NCI-H82 (cell line): Measurements from ENCODE around the gene OR2AJ1.

Experiments used
- DNase-seq: peaks from one replicate; lab custom pipeline; 2025; lab: John Stamatoyannopoulos, UW

OR2AJ1 gene, protein sequence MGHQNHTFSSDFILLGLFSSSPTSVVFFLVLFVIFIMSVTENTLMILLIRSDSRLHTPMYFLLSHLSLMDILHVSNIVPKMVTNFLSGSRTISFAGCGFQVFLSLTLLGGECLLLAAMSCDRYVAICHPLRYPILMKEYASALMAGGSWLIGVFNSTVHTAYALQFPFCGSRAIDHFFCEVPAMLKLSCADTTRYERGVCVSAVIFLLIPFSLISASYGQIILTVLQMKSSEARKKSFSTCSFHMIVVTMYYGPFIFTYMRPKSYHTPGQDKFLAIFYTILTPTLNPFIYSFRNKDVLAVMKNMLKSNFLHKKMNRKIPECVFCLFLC

DNA sequence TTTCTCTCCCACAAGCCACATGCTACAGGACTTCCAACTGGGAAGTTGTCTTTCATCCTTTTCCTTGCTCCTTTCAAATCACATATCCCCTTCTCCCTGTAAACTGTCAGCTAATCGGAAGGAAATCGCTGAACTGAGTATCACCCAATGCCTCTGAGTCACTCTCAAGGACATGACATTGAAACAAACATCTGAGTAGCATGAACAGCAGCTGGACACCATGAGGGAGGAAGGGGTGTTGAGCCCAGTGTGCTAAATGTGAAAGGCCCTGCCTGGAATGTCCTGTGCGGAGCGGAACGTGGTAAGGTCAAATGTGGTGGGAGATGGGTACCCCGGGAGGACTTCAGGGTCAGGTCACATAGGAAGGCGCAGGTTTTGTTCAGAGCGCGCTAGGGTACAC, at the start of gene OR2AJ1:
Gene OR2AJ1 (plus strand): TSS at position 22 of the 400 bp plus-strand sequence. CDS start 8,880 bp downstream, outside the sequence.
- DNase-seq = no peak

DNA sequence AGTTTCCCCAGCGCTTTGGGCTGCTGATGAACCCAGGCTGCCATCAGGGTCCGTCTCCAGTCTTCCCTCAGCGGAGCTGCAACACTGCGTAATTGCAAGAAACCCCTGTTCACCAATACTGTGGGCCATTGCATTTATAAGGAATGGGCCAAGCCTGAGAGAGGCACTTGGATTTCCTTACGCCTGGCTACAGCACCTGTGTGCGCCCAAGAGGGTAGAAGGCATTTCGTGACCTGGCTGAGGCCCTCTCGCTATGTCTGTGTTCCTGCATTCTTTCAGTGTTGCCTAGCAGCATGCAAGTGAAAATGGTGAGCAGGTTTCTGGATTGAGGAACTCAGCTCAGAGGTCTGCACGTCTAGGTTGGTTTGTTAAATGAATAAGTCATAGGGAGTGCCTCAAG, 41.3 kb upstream of the OR2AJ1 start:
- DNase-seq = no peak

DNA sequence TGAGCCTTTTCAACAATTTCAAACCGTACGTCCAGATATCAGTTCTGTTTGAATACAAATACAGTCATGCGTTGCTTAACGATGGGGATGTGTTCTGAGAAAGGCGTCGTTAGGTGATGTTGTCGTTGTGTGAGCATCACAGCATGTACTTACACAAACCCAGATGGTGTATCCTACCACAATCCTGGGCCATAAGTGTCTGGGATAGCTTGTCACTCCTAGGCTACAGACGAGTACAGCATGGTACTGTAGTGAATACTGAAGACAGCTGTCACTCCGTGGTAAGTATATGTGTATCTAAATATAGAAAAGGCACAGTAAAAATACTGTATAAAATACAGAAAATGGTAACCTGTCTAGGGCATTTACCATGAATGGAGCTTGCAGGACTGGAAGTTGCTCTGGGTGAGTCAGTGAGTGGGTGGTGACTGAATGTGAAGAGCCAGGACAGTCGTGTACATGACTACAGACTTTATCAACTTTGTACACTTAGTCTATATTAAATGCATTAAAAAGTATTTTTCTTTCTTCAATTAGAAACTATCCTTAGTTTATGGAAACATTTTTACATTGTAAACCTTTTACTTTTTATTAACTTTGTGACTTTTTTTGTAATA, 39.8 kb upstream of the OR2AJ1 start:
- DNase-seq = no peak

DNA sequence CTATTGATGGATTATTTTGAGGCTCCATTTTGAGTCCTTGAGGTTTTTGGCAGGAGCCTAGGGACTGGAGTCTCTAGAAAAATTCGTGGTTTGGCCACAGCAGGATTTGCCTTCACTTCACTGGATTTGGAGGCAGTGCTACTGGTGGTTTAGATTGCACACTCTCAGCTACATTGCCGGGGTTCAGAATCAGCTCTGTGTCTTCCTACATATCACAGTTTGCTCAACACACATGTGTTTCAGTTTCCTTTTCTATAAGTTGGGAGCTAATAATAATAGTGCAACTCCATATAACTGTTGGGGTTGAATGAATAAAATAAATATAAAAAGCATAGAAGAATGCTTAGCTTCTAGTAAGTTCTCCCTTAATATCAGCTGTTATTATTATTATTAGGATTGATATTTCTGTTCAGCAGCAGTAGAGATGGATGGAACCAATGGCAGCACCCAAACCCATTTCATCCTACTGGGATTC, 29.5 kb upstream of the OR2AJ1 start, which contains the start of gene OR2W3:
Gene OR2W3 (plus strand): TSS at position 425 of the 475 bp plus-strand sequence. CDS start 0 bp downstream, at position 425.
- no peak for DNase-seq

DNA sequence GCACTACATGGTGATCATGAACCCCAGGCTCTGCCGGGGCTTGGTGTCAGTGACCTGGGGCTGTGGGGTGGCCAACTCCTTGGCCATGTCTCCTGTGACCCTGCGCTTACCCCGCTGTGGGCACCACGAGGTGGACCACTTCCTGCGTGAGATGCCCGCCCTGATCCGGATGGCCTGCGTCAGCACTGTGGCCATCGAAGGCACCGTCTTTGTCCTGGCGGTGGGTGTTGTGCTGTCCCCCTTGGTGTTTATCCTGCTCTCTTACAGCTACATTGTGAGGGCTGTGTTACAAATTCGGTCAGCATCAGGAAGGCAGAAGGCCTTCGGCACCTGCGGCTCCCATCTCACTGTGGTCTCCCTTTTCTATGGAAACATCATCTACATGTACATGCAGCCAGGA, 28.7 kb upstream of the OR2AJ1 start:
- no peak for DNase-seq

DNA sequence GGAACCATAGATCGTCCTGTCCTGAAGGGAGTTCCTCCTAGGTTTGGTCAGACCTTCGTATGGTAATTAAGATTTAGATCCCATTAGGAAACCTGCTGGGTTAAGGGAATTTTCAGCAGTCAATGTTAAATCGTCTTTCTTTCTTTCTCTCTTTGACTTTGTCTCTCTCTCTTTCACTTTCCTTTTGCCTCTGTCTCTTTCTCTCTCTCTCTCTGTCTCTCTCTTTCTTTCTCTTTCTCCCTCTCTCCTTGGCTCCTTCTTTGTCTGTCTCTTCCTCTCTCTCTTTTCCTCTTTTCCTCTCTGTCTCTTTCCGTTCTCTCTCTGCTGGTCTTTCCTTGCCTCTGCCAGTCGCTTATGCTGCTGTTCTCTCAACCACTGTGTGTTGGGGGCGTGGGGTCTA, 20.6 kb upstream of the OR2AJ1 start:
- DNase-seq = no peak

DNA sequence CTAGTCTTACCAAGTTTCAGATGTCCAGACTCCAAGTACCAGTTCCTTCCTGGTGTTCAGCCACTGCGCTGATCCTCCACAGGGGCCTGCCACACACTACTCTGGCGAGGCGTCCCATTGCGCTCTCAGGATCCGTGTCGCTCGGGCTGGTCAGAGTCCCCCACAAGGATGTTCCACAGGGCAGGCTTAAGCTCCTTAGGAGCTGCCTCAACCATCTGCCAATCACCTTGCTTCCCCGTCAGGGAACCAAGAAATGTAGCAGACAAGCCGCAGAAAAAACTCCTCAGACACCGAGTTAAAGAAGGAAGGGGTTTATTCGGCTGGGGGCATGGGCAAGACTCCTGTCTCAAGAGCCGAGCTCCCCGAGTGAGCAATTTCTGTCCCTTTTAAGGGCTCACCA, 19.5 kb upstream of the OR2AJ1 start:
- DNase-seq = no peak

DNA sequence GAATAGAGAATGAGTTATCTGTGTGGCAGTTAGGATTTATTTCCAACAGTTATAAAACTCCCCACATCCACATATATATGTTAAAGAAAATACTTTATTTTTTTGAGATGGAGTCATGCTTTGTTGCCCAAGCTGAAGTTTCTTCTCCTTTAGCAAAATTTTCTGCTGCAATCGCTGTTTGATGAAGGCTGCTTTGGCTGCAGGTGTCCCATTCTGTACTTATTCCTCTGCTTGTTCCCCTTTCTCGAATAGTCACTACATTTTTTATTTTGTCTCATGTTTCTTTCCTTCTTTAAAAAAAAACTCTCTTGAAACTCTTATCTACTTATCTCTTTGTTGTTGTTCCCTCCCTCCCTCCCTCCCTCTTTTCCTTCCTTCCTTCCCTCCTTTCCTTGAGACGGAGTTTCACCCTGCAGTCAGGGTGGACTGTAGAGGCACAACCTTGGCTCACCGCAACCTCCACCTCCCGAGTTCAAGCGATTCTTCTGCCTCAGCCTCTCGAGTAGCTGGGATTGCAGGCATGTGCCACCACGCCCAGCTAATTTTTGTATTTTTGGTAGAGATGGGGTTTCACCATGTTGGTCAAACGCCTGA, 18.7 kb upstream of the OR2AJ1 start:
- no peak for DNase-seq

DNA sequence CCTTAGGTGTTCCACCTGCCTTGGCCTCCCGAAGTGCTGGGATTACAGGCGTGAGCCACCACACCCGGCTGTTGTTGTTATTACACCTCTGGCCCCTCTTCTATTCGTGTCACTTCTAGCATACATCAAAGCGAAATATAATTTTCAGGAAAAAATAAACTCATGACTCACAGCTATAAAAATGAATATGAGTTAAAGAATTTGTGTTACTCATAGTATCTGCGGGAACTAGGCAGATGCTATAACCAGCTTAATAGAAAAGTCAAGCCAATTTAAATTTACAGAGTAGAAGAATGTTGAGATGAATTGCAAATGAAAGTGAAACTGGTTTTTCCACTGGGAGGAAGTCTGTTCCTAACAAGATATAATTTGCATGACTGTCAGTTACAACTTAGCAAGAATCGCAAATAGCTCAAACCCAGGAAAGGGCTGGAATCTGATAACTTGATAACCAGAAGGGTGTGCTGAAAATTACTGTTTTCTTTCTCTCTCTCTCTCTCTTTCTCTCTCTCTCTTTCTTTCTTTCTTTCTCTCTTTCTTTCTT, 18.1 kb upstream of the OR2AJ1 start:
- DNase-seq = no peak

DNA sequence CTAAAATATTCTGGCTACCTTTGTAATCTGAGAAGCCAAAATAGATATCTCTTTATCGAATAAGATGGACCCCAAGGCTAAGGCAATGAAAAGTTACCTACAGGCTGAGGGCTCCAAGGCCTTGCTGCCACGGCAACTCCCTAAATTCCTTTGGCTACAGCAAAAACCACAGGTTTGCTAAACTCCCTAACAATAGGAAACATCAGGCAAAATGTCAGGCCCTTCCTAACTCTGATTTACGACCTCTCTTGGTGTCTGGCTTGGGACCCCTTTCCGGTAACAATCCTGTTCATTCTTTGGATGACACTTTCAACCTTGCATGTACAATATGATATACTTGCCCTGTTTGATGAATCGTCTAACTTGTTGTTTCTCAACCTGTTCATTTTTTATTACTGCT, 15.9 kb upstream of the OR2AJ1 start:
- no peak for DNase-seq

DNA sequence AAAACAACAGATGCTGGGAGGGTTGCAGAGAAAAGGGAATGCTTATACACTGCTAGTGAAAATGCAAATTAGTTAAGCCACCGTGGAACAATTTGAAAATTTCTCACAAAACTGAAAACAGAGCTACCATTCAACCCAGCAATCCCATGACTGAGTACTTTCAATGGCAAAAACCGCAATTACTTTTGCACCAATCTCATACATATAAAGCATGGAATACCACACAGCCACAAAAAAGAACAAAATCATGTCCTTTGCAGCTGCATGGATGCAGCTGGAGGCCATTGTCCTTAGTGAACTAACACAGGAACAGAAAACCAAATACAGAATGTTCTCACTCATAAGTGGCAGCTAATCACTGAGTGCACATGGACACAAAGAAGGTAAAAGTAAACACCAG, 10.9 kb upstream of the OR2AJ1 start:
- no peak for DNase-seq

DNA sequence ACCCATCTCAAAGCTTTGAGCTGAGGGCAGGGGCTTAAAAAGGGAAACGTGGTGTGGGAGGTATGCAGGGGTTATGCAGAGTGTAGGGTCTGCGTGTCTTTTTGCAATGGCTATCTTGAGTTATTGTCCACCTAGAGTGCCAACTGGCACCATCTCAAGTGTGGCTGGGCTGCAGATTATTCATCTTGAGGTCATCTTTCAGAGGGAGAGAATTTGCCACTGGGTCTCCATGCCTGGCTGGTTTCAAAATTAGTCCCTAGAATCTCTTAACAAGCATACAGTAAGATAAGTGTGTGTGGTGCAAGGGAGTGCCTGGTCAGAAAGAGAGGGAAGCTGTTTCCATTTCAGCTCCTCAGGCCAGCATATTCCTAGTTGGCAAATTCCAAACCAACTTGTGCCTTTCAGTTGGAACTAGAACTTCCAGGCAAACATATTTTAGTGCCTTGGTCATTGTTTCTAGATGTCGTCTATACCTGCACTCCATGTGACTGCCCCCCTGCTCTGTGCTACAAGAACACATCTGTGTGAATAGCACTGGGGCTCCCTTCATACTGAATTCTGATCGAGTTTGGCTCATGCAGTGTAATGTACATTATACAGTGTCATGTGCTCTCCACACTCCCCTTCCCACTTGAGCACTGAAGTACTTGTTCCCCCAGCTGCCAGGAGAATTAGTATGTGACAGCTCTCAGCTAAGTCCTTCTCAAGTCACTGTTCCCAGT, 9.6 kb upstream of the OR2AJ1 start:
- DNase-seq = no peak

DNA sequence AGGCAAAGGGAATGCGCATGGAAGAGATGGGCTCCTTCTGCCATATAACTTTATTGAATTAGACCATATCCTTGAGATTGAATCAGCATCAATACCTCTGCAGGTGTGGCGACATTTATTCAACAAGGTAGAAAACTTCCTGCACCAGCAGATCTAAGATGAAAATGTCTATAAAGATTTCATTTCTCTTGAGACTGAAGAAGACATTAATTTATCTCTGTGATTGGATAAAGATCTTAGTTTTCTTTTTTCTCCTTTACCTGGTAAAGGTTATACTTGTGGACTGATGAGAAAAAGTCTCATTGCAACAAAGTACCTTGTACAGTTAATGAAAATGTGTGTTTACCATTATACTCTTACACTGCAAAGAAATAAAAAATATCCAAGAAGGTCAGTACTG, 4.7 kb upstream of the OR2AJ1 start, which contains the start of gene OR2T8:
Gene OR2T8 (plus strand): TSS at position 301 of the 400 bp plus-strand sequence. CDS start 766 bp downstream, outside the sequence.
- DNase-seq = no peak

DNA sequence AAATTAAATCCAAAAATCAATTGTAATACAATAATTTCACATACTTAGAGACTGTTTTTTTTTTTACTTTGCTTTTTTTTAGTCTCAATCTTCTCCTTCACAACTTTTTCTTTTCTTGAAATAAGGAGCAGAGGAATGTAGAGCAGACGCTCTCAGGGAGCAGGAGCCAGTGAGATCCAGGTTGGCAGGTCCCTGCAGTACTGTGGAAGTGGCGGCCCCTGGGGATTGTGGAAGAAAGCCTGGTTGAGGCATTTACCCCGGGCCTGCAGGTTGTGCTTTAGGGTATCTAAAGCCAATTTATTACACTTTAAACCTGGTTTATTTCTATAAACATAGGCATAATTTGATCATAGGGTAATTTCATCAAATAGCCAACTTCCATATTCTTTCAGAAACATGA, 748 bp upstream of the OR2AJ1 start:
- no peak for DNase-seq

DNA sequence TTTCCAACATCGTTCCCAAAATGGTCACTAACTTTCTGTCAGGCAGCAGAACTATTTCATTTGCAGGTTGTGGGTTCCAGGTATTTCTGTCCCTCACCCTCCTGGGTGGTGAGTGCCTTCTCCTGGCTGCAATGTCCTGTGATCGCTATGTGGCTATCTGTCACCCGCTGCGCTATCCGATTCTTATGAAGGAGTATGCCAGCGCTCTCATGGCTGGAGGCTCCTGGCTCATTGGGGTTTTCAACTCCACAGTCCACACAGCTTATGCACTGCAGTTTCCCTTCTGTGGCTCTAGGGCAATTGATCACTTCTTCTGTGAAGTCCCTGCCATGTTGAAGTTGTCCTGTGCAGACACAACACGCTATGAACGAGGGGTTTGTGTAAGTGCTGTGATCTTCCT, 9.3 kb downstream of the OR2AJ1 start:
- no peak for DNase-seq

DNA sequence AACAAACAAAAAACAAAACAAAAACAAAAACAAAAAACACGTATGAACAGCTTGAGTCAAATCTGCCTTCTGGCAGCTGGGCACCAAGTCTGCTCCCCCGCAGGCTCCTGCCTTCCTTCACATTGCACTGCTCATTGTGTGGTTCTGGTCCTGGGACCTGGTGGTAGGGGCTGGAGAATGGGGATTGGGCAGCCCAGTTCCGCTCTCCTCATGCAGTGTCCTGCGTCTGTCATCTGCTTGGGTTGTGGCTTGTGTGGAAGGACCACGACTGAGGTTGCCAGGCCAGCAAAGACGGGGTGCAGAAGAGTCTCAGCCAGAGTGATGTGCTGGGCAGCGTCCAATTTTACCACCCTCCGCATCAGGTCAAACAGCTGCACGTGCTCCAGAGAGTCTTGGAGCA, 11.1 kb downstream of the OR2AJ1 start:
- no peak for DNase-seq

DNA sequence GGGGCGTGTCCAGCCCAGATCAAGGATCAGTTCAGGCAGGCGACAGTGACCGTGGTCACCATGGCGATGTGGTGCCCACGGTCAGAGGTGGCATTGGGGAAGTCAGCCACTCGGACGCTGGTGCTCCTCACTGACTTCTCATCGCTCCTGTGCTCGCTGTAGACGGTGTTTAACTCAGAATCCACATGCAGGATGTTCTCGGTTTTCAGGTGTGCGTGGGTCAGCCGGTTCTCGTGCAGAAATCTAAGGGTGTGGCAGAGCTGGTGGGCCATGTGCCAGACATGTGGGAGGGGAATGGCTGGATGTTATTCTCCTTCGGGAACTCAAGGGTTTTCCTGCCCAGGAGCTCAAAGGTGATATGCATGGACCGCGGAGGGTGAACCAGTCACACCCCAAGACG, 11.7 kb downstream of the OR2AJ1 start:
- DNase-seq = no peak

DNA sequence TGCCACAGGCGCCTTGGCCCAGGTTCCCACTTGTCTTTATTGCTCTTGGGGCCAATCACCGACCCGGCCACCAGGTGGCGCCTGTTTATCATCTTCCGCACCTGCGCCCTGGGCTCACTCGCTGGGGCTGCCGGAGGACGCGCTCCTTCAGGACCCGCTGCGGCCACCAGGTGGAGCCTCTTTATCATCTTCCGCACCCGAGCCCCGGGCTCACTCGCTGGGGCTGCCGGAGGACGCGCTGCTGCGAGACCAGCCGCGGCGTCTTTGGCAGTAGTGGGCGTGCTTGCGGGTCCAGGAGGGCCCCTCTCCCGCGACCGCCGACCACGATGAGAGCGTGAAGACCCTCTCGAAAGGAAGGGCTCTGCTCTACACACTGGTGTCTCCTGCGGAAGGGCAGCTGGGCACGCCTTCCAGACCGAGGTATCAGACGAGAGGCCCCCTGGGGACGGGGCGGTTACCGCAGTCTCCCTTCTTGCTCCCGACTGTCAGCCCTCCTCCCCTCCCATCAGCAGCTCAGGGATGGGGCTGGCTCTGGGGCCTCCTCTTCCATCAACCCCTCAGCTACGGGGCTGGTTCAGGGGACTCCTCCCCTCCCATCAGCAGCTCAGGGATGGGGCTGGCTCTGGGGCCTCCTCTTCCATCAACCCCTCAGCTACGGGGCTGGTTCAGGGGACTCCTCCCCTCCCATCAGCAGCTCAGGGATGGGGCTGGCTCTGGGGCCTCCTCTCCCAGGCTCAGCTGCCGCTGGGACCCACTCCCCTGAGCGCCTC, 12.5 kb downstream of the OR2AJ1 start:
- DNase-seq = peak; percentile 84

DNA sequence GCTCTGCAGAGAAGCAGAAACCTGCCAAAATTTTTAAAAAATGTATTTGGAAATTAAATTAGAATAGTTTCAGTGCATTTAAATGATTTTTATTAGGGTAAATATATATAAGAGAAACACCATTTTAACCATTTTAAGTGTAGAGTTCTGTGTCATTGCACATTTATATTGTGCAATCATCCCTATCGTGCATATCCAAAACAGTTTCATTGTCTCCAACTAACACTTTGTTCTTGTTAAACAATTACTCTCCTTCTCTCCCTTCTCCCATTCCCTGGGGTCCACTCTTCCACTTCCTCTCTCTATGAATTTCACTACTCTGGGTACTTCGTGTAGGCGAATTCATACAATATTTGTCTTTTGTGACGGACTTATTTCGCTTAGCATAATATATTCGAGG, 17.9 kb downstream of the OR2AJ1 start:
- no peak for DNase-seq

DNA sequence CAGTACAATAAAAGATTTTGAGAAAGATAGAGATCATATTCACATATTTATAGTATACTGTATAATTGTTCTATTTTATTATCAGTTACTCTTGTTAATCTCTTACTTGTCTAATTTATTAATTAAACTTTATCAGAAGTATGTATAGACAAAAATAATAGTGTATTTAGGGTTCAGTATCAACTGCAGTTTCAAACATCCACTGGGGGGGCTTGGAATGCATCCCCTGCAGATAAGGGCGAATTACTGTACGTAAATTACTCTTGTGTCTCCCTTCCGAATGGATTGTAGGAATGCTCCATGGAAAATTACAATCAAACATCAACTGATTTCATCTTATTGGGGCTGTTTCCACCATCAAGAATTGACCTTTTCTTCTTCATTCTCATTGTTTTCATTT, 23.9 kb downstream of the OR2AJ1 start, which contains the start of gene OR2L8:
Gene OR2L8 (plus strand): TSS at position 301 of the 400 bp plus-strand sequence. CDS start 0 bp downstream, at position 301.
- DNase-seq = no peak

DNA sequence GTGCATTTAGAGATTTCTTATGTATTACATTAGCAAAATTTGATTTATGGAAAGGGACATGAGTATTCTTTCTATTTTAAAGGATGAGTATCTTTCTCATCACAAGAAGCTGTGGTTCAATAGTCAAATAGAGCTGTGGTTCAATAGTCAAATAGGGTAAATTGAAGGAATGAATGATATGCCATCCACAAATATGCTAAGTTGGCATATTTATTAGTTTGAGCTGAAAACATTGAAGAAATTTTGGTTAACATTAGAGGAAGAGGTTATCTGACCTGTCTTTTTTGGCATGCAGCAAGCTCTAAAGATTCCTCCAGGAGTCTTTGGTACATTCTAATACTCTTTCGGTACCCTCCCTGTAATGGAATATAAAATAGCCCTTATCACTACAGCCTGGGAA, 28.7 kb downstream of the OR2AJ1 start:
- DNase-seq = no peak
